HEK293 (cell line): Measurements from ENCODE around the gene HTR1E.
"Not testable (repeated sequence)": the region's sequence is repeated elsewhere in the genome, so short reads cannot be mapped to it uniquely, and the experiment has no call there.

Experiments used
- CTCF ChIA-PET: fragments of 350-600 bp; formaldehyde crosslinking; extraction: SDS; loops from one replicate; lab custom pipeline; 2021; ENCODE audit warnings: antibody characterized with exemption; lab: Yijun Ruan, JAX
- POLR2A ChIA-PET: fragments of 300-600 bp; formaldehyde crosslinking; extraction: SDS; loops from one replicate; lab custom pipeline; 2020; ENCODE audit warnings: antibody characterized with exemption, inconsistent platforms; lab: Yijun Ruan, JAX
- H3K27ac ChIP-seq: fragments of 200-500 bp; sonication (Bioruptor generic); 2 replicates; pipeline ENCODE4 v1.5.1; 2014; ENCODE audit warnings: low read depth, low read length, control low read depth, inconsistent platforms; ENCODE audit errors: extremely low read depth
- H3K36me3 ChIP-seq, 2 experiments: fragments of 200-500 bp in 1 of 2; sonication (Bioruptor generic) in 1 of 2; 1 replicate in 1 of 2; 2 replicates in 1 of 2; pipeline ENCODE4 v1.5.1; 2014 to 2017; ENCODE audit warnings: inconsistent platforms in 2 of 2, low read length in 2 of 2; ENCODE audit not compliant: control insufficient read depth in 2 of 2, insufficient read depth in 1 of 2
- H3K4me1 ChIP-seq: fragments of 200-500 bp; sonication (Bioruptor generic); 2 replicates; pipeline ENCODE4 v1.5.1; 2014; ENCODE audit warnings: mild to moderate bottlenecking, low read length, inconsistent platforms; ENCODE audit not compliant: control insufficient read depth, insufficient read depth
- H3K4me3 ChIP-seq: 2 replicates; pipeline ENCODE4 v1.5.1; 2011; ENCODE audit warnings: low read depth, mild to moderate bottlenecking, control low read depth, low read length, moderate library complexity
- H3K9me3 ChIP-seq: fragments of 200-500 bp; sonication (Bioruptor generic); 2 replicates; pipeline ENCODE4 v1.5.1; 2014; ENCODE audit warnings: low read depth, low read length, inconsistent platforms; ENCODE audit not compliant: control insufficient read depth, insufficient read depth
- GLIS2 ChIP-seq: fragments of 450-650 bp; formaldehyde crosslinking; IDR thresholded peaks from 2 replicates; pipeline ENCODE4 v1.5.1; 2016; ENCODE audit warnings: missing biosample characterization, missing genetic modification characterization
- INSM2 ChIP-seq: fragments of 450-650 bp; formaldehyde crosslinking; IDR thresholded peaks from 2 replicates; pipeline ENCODE4 v1.5.1; 2016; ENCODE audit warnings: missing biosample characterization, missing genetic modification characterization
- KLF16 ChIP-seq: fragments of 450-650 bp; formaldehyde crosslinking; IDR thresholded peaks from 2 replicates; pipeline ENCODE4 v1.5.1; 2017; ENCODE audit warnings: missing biosample characterization, missing genetic modification characterization
- MYNN ChIP-seq: fragments of 450-650 bp; formaldehyde crosslinking; IDR thresholded peaks from 2 replicates; pipeline ENCODE4 v1.5.1; 2016; ENCODE audit warnings: missing biosample characterization, missing genetic modification characterization, borderline replicate concordance
- PRDM6 ChIP-seq: fragments of 450-650 bp; formaldehyde crosslinking; IDR thresholded peaks from 2 replicates; pipeline ENCODE4 v1.5.1; 2017; ENCODE audit warnings: missing biosample characterization, missing genetic modification characterization
- SALL2 ChIP-seq: fragments of 450-650 bp; formaldehyde crosslinking; IDR thresholded peaks from 2 replicates; pipeline ENCODE4 v1.5.0; 2017; ENCODE audit warnings: missing biosample characterization, mild to moderate bottlenecking, missing genetic modification characterization, borderline replicate concordance
- SETDB1 ChIP-seq: IDR thresholded peaks from one replicate; pipeline ENCODE4 v1.6.1; 2017; ENCODE audit warnings: mild to moderate bottlenecking, low read length, moderate library complexity, mixed read lengths; ENCODE audit not compliant: insufficient read length
- SP2 ChIP-seq: fragments of 450-650 bp; formaldehyde crosslinking; IDR thresholded peaks from 2 replicates; pipeline ENCODE4 v1.5.1; 2016; ENCODE audit warnings: missing biosample characterization, missing genetic modification characterization
- YY2 ChIP-seq: fragments of 450-650 bp; formaldehyde crosslinking; IDR thresholded peaks from 2 replicates; pipeline ENCODE4 v1.5.1; 2016; ENCODE audit warnings: missing biosample characterization, missing genetic modification characterization
- ZBTB1 ChIP-seq: fragments of 450-650 bp; formaldehyde crosslinking; IDR thresholded peaks from 2 replicates; pipeline ENCODE4 v1.5.1; 2016; ENCODE audit warnings: missing biosample characterization, missing genetic modification characterization
- ZBTB20 ChIP-seq: fragments of 450-650 bp; formaldehyde crosslinking; IDR thresholded peaks from 2 replicates; pipeline ENCODE4 v1.5.1; 2016; ENCODE audit warnings: missing biosample characterization, missing genetic modification characterization
- ZBTB44 ChIP-seq: fragments of 450-650 bp; IDR thresholded peaks from 2 replicates; pipeline ENCODE4 v1.5.1; 2018; ENCODE audit warnings: missing biosample characterization, mild to moderate bottlenecking, missing genetic modification characterization
- ZNF132 ChIP-seq: fragments of 450-650 bp; formaldehyde crosslinking; IDR thresholded peaks from 2 replicates; pipeline ENCODE4 v1.5.1; 2017; ENCODE audit warnings: missing biosample characterization, missing genetic modification characterization, borderline replicate concordance
- ZNF133 ChIP-seq: fragments of 450-650 bp; formaldehyde crosslinking; IDR thresholded peaks from 2 replicates; pipeline ENCODE4 v1.5.1; 2016; ENCODE audit warnings: missing biosample characterization, missing genetic modification characterization
- ZNF146 ChIP-seq: fragments of 450-650 bp; formaldehyde crosslinking; IDR thresholded peaks from 2 replicates; pipeline ENCODE4 v1.5.1; 2016; ENCODE audit warnings: missing biosample characterization, missing genetic modification characterization
- ZNF16 ChIP-seq: fragments of 450-650 bp; formaldehyde crosslinking; IDR thresholded peaks from 2 replicates; pipeline ENCODE4 v1.5.1; 2016; ENCODE audit warnings: low read depth, missing biosample characterization, missing genetic modification characterization
- ZNF239 ChIP-seq: fragments of 450-650 bp; formaldehyde crosslinking; IDR thresholded peaks from 2 replicates; pipeline ENCODE4 v1.5.1; 2016; ENCODE audit warnings: missing biosample characterization, missing genetic modification characterization
- ZNF274 ChIP-seq, 2 experiments: fragments of 200-500 bp in 1 of 2; fragments of 450-650 bp in 1 of 2; sonication (Bioruptor generic) in 1 of 2; formaldehyde crosslinking in 1 of 2; IDR thresholded peaks; 2 replicates each; pipeline versions ENCODE4 v1.5.1 to v1.6.1; 2014 to 2016; ENCODE audit warnings: borderline replicate concordance in 1 of 2, inconsistent platforms in 1 of 2, low read length in 1 of 2, missing biosample characterization in 1 of 2, missing genetic modification characterization in 1 of 2
- ZNF510 ChIP-seq: fragments of 450-650 bp; formaldehyde crosslinking; IDR thresholded peaks from 2 replicates; pipeline ENCODE4 v1.5.1; 2018; ENCODE audit warnings: mild to moderate bottlenecking, missing genetic modification characterization, missing biosample characterization; ENCODE audit not compliant: insufficient replicate concordance
- ZNF514 ChIP-seq: fragments of 450-650 bp; formaldehyde crosslinking; IDR thresholded peaks from 2 replicates; pipeline ENCODE4 v1.5.1; 2016; ENCODE audit warnings: missing biosample characterization, missing genetic modification characterization
- ZNF623 ChIP-seq: fragments of 450-650 bp; formaldehyde crosslinking; IDR thresholded peaks from 2 replicates; pipeline ENCODE4 v1.5.1; 2016; ENCODE audit warnings: missing biosample characterization, missing genetic modification characterization
- ZNF670 ChIP-seq: fragments of 450-650 bp; formaldehyde crosslinking; IDR thresholded peaks from 2 replicates; pipeline ENCODE4 v1.5.1; 2016; ENCODE audit warnings: missing biosample characterization, missing genetic modification characterization, low read depth
- ZNF785 ChIP-seq: fragments of 450-650 bp; formaldehyde crosslinking; IDR thresholded peaks from 2 replicates; pipeline ENCODE4 v1.5.1; 2016; ENCODE audit warnings: missing biosample characterization, missing genetic modification characterization

HTR1E gene

GRCh38 chr6:87006541-87006940, 69.2 kb downstream of the HTR1E start:
- H3K4me1 ChIP-seq, H3K9me3 ChIP-seq, H3K27ac ChIP-seq, H3K36me3 ChIP-seq, H3K4me3 ChIP-seq, POLR2A ChIA-PET: not testable (repeated sequence)
- TF ChIP-seq ZNF146 (tag by site-specific recombination) = peak; percentile 90
- CTCF ChIA-PET = interaction anchor here (0.6 to 0.7 kb wide), 2 partner anchors 109 to 1033 kb away, joined by 3 read pairs; no protein-coding TSS in a partner anchor

GRCh38 chr6:87009581-87009980, 72.3 kb downstream of the HTR1E start:
- H3K4me1 ChIP-seq, H3K36me3 ChIP-seq, H3K27ac ChIP-seq, H3K9me3 ChIP-seq, CTCF ChIA-PET, POLR2A ChIA-PET, H3K4me3 ChIP-seq: not testable (repeated sequence)

GRCh38 chr6:87012035-87012434, 74.7 kb downstream of the HTR1E start:
- H3K4me1 ChIP-seq = no peaks in the 10 kb centered on the region
- TF ChIP-seq ZBTB20 (tag by site-specific recombination) (no peak), ZNF133 (tag by site-specific recombination) (no peak), SETDB1 (no peak), SALL2 (tag by site-specific recombination) (no peak), ZNF274 (IDR thresholded peaks at IDR 0.05; ENCODE audit: low read length) (no peak), ZNF274 (tag by site-specific recombination; IDR thresholded peaks at IDR 0.05; ENCODE audit: borderline replicate concordance) (no peak), SP2 (tag by site-specific recombination) (no peak), ZNF239 (tag by site-specific recombination) (no peak)
- POLR2A ChIA-PET = no interaction called here
- no peaks in the 10 kb centered on the region for H3K36me3 ChIP-seq
- CTCF ChIA-PET = interaction anchor here (0.6 to 1.1 kb wide), 2 partner anchors 14 to 729 kb away, joined by 3 read pairs; no protein-coding TSS in a partner anchor
- H3K9me3 ChIP-seq = no peaks in the 10 kb centered on the region
- H3K27ac ChIP-seq = no peak overlapping the region
- H3K4me3 ChIP-seq = no peak overlapping the region

GRCh38 chr6:87012743-87013142, 75.4 kb downstream of the HTR1E start:
- ChIA-PET CTCF (interaction anchor here (0.6 to 1.1 kb wide), 2 partner anchors 14 to 728 kb away, joined by 3 read pairs; no protein-coding TSS in a partner anchor), POLR2A (no interaction called here)
- no peak overlapping the region for H3K27ac ChIP-seq
- no peaks in the 10 kb centered on the region for H3K36me3 ChIP-seq
- H3K9me3 ChIP-seq = no peaks in the 10 kb centered on the region
- no peaks in the 10 kb centered on the region for H3K4me1 ChIP-seq
- no peak overlapping the region for H3K4me3 ChIP-seq
- TF ChIP-seq ZNF514 (no peak), YY2 (no peak), MYNN (no peak), ZNF239 (tag by site-specific recombination) (no peak), KLF16 (no peak), ZBTB1 (no peak), ZNF623 (tag by site-specific recombination) (no peak), ZNF670 (tag by site-specific recombination) (no peak), ZNF16 (tag by site-specific recombination) (no peak), ZNF785 (tag by site-specific recombination) (no peak), GLIS2 (tag by site-specific recombination) (no peak), PRDM6 (tag by site-specific recombination) (no peak), ZBTB44 (no peak), ZNF132 (no peak), INSM2 (no peak), ZNF510 (no peak)
